ENCODE data around the gene MKRN2. TPM values are rescaled to one million over a fixed set of nuclear protein-coding genes. Genes with fewer than 3 reads are reported as not detected.
A peak's percentile ranks its signal among the peaks of the same experiment; 100 is the strongest.
"Not testable (repeated sequence)": the region's sequence is repeated elsewhere in the genome, so short reads cannot be mapped to it uniquely, and the experiment has no call there.

Gene MKRN2
- total RNA-seq, 1 donor from 2014 or later = 31.0 TPM

DNA sequence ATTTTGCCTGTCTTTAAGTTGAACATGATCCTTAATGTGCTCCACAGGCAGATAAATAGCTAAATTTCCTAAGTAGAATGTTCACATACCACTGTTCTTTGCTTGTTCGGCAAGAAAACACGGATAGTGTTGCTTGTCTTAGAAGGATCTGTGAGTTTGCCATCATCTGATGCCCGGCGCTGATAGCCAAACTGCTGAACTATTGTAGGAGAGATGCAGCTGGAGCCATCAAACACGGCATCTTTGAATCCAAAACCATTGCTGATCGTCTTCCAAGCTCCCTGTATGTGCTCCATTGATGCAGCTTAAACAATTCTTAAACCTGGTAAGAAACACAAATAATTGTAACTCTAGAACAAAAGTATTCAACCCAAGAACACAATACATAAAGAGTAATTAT, 61.5 kb downstream of the MKRN2 start:
- intact Hi-C loops (cut with DNase I) = no loop called here
- ATAC-seq = no peak

DNA sequence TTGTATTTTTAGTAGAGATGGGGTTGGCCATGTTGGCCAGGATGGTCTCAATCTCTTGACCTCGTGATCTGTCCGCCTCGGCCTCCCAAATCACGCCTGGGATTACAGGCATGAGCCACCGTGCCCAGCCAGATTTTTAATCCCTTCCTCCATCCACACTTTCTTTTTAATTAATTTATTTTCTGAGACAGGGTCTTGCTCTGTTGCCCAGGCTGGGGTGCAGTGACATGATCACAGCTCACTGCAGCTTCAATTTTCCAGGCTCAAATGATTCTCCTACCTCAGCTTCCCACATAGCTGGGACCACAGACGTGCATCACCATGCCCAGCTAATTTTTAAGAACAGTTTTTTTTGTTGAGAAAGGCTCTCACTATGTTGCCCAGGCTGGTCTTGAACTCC, 63.4 kb downstream of the MKRN2 start:
- intact Hi-C loops (cut with DNase I) = no loop called here
- DNase-seq (ENCODE audit: missing footprints) (no peak), ATAC-seq (no peak)

More for the DNA sequence above, 61.5 kb downstream of the MKRN2 start:
- no peak for DNase-seq (ENCODE audit: missing footprints)

DNA sequence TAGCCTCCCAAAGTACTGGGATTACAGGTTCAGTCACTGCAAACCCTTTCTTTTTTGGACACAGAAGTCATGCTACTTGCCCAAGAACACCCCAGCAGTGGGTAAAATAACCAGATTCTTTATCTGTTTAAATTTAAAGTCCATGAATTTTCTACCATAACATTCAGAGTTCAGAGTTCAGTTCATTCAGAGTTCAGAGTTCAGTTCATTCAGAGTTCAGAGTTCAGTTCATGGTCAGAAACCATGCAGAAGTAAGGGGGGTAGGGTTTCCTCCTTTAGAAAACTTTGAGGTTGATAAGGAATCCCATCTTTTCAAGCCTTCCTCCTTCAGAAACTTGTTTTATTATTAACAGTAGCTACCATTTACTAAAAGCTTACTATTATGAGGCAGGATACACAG, 63.8 kb downstream of the MKRN2 start:
- ATAC-seq = no peak
- DNase-seq (ENCODE audit: missing footprints) = no peak
- intact Hi-C loops (cut with DNase I) = loop anchor here (1.0 kb wide), 1 partner anchor 22 kb away; no protein-coding TSS in a partner anchor

DNA sequence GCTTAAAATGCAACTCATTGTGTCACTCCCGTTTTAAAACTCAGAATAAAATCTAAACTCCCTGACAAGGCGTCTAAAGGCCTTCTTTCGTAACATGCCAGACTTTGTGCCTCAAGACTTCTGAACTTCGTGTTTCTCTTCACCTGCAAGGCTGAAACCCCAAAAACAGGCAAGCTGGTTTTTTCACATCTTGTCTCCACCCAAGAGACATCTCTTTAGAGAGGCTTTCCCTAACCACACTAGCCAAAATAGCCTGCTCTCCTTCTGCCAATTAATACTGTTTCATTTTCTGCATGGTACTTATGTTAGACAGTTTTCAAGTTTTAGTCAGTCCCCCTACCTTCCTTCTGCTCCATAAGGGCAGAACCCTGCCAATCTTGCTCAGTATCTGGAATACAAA, 65.4 kb downstream of the MKRN2 start:
- ATAC-seq (no peak), DNase-seq (ENCODE audit: missing footprints) (no peak)
- intact Hi-C loops (cut with DNase I) = no loop called here

DNA sequence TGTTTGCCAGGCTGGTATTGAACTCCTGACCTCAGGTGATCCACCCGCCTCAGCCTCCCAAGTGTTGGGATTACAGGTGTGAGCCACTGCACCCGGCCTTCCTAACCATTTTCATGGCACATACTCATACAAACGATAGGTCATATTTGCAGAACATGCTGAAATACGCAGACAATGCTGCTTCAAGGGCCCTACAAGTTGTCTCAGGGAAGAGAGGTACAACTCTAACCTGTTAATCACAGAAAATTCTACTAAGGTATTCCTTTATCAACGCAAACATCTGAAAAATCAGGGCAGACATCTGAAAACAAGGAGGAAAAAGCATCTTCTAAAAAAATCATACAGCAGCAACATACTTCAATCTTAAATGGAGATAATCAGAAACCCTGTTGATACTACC, 67.2 kb downstream of the MKRN2 start:
- ATAC-seq (no peak), DNase-seq (ENCODE audit: missing footprints) (no peak)
- intact Hi-C loops (cut with DNase I) = no loop called here

DNA sequence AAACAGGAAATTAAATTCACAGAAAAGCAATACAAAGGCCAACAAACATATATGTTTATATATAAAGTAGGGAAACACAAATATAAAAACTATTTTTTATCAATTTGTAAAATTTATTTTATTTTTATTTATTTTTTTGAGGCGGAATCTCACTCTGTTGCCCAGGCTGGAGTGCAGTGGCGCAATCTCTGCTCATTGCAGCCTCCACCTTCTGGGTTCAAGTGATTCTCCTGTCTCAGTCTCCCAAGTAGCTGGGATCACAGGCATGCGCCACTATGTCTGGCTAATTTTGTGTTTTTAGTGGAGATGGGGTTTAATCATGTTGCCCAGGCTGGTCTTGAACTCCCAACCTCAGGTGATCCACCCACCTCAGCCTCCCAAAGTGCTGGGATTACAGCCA, 68.1 kb downstream of the MKRN2 start:
- not testable (repeated sequence) for DNase-seq (ENCODE audit: missing footprints); ATAC-seq
- intact Hi-C loops (cut with DNase I) = loop anchor here (5.0 kb wide), 1 partner anchor 37 kb away; the partner anchor contains the start of gene RAF1

DNA sequence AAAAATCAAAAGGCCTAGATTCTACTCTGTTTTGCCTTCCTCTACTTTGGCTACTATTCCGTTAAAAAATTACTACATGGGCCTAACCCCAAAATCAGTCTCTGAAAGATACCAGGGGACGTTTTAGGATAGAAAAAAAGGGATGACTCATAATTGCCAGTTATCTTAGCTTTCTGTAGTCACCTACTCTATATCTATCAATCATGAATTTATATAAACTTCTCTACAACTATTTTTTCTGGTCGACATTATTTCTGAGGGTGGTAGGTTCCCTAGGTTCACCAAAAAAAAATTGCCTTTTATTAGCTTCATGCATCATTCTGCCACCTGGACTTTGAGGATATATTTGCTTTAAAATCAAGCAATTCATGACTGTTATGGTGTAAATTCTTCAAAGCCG, 70.5 kb downstream of the MKRN2 start:
- no peak for ATAC-seq
- no peak for DNase-seq (ENCODE audit: missing footprints)
- intact Hi-C loops (cut with DNase I) = loop anchor here (5.0 kb wide), 1 partner anchor 35 kb away; the partner anchor contains the start of gene RAF1

DNA sequence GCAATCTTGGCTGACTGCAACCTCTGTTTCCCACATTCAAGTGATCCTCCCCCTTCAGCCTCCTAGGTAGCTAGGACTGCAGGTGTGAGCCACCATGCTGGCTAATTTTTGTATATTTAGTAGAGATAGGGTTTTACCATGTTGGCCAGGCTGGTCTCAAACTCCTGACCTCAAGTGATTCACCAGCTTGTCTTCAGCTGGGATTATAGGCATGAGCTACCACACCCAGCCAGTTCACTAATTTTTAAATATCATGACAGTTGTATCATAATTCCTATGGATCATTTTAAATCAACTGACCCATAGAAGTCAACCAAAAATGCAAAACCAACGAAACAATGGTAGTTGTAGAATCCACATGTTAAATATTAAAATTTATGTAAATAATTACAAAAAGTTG, 71.9 kb downstream of the MKRN2 start:
- DNase-seq (ENCODE audit: missing footprints) (no peak), ATAC-seq (no peak)

DNA sequence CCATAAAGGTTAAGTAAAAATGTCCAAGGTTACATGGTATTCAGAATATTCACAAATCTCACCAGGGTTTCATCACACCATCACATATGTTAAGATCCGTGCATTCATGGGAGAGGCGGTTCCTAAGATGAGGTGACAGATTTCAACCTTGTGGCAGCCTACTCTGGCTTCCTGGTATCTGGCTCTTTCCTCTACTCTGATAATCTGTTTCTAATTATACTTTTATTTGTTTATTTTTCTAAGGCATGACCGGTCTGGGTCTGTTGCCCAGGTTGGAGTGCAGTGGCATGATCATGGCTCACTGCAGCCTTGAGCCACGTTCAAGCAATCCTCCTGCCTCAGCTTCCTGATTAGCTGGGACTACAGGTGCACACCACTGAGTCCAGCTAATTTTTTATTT, 72.7 kb downstream of the MKRN2 start:
- DNase-seq (ENCODE audit: missing footprints) = no peak
- peak; percentile 82 for ATAC-seq
- intact Hi-C loops (cut with DNase I) = loop anchor here (5.0 kb wide), 1 partner anchor 33 kb away; the partner anchor contains the start of gene RAF1

More for the DNA sequence above, 71.9 kb downstream of the MKRN2 start:
- intact Hi-C loops (cut with DNase I) = loop anchor here (5.0 kb wide), 1 partner anchor 33 kb away; the partner anchor contains the start of gene RAF1

DNA sequence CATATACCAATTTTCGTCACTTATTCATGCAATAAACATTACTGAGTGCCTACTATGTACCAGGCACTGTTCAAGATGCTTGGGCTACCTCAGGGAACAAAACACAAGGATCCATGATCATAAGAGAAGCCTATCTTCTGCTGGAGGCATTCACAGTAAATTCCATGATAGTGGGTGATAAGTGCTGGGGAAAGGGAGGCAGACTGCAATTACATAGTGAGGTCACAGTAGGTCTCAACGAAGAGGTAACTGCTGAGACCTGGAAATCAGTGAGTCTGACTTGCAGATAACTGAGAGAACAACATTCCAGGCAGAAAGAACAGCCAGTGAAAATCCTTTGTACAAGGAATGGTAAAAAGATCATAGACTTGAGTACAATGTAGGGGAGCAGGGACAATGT, 73.4 kb downstream of the MKRN2 start:
- ATAC-seq = peak; percentile 52
- no peak for DNase-seq (ENCODE audit: missing footprints)
- intact Hi-C loops (cut with DNase I) = no loop called here

DNA sequence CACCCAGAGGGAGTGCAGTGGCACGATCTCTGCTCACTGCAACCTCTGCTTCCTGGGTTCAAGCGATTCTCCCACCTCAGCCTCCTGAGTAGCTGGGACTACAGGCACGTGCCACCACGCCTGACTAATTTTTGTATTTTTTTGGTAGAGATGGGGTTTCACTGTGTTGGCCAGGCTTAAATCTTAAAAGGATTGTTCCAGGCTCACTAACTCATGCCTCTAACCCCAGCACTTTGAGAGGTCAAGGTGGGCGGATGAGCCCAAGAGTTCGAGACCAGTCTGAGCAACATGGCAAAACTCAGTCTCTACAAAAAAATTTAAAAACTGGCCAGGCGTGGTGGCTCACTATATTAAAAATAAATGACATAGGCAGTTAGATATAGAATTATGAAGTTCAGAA, 74.0 kb downstream of the MKRN2 start:
- DNase-seq (ENCODE audit: missing footprints); intact Hi-C loops (cut with DNase I); ATAC-seq: not testable (repeated sequence)

DNA sequence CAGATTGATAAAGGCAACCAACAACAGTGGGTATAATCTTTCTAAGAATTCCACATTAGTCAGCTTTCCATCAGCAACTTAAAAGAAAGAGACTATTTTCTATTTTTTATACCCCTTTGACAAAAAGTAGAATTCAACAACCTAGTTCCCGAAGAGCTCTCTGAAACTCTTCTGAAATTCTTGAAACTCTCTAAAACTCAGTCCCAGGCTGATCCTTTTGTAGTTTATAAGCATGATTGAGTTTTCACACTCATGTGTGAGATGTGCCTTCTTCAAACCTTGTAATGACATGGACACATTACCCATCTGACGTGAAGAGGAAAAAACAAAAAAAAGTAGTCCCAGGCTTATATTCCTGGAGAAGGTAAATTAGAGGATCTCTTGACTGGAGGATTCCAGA, 75.6 kb downstream of the MKRN2 start:
- ATAC-seq (no peak), DNase-seq (ENCODE audit: missing footprints) (no peak)
- intact Hi-C loops (cut with DNase I) = no loop called here

DNA sequence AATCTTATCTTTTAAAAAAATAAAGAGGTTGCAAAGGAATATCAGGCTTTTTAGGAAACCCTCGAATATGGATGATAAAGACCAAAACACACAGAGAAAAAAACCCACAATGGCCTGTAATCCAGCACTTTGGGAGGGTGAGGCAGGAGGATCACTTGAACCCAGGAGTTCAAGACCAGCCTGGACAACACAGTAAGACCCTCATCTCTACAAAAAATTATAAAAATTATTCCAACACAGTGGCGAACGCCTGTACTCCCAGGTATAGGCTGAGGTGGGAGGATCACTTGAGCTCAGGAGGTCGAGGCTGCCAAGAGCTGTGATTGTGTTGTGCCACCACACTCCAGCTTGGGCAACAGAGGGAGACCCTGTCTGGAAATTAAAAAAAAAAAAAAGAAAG, 76.2 kb downstream of the MKRN2 start:
- no peak for DNase-seq (ENCODE audit: missing footprints)
- intact Hi-C loops (cut with DNase I) = no loop called here
- ATAC-seq = no peak

Other genes starting within 250 kb of the MKRN2 start
- gene TSEN2, start 72.6 kb upstream of the MKRN2 start, total RNA-seq = 24.1 TPM
- gene MKRN2OS, start 11.6 kb upstream of the MKRN2 start, total RNA-seq = not detected
- gene RAF1, start 107.0 kb downstream of the MKRN2 start, total RNA-seq = 144 TPM
- gene TMEM40, start 202.2 kb downstream of the MKRN2 start, total RNA-seq = 4.2 TPM
- gene CAND2, start 239.6 kb downstream of the MKRN2 start, total RNA-seq = 56.7 TPM

Data from Right ventricle myocardium inferior (tissue), 1 donor.